ENCODE data around the gene CNTF.
A peak's percentile ranks its signal among the peaks of the same experiment; 100 is the strongest.
"Not testable (repeated sequence)": the region's sequence is repeated elsewhere in the genome, so short reads cannot be mapped to it uniquely, and the experiment has no call there.

Gene CNTF

GRCh38 chr11:58622344-58622743 lies at the start of gene CNTF:
CNTF (plus strand) TSS chr11:58622665; CDS start chr11:58622753, 88 bp downstream.
- DNase-seq, result no peak

- not testable (repeated sequence) for DNase-seq
Observed at GRCh38 chr11:58572906-58573305, 49.6 kb upstream of the CNTF start.

GRCh38 chr11:58573451-58574104 lies 48.9 kb upstream of the CNTF start:
- peak; percentile 83 for DNase-seq

- no peak for DNase-seq
Observed at GRCh38 chr11:58574881-58575280, 47.6 kb upstream of the CNTF start.

- peak; percentile 40 for DNase-seq
Observed at GRCh38 chr11:58575377-58576020, 47.0 kb upstream of the CNTF start, which contains the start of gene LPXN. LPXN (minus strand) TSS chr11:58575856; CDS start chr11:58575772, 84 bp downstream.

GRCh38 chr11:58576887-58577471 lies 45.5 kb upstream of the CNTF start:
- no peak for DNase-seq

GRCh38 chr11:58577555-58578135 lies 44.8 kb upstream of the CNTF start:
- DNase-seq, result peak; percentile 83

GRCh38 chr11:58578136-58578634 lies 44.3 kb upstream of the CNTF start:
- peak; percentile 92 for DNase-seq

GRCh38 chr11:58578635-58579191 lies 43.8 kb upstream of the CNTF start, which contains the start of gene ZFP91:
ZFP91 (plus strand) TSS chr11:58579063; CDS start chr11:58579282, 219 bp downstream.
- peak; percentile 97 for DNase-seq

GRCh38 chr11:58579192-58580129 lies 43.0 kb upstream of the CNTF start:
- DNase-seq, result peak; percentile 92

- DNase-seq, result no peak
Observed at GRCh38 chr11:58580311-58580710, 42.2 kb upstream of the CNTF start.

GRCh38 chr11:58582437-58582836 lies 40.0 kb upstream of the CNTF start:
- no peak for DNase-seq

- no peak for DNase-seq
Observed at GRCh38 chr11:58586998-58587397, 35.5 kb upstream of the CNTF start.

GRCh38 chr11:58591659-58592058 lies 30.8 kb upstream of the CNTF start:
- DNase-seq, result no peak

GRCh38 chr11:58592760-58593472 lies 29.5 kb upstream of the CNTF start:
- peak; percentile 70 for DNase-seq

- DNase-seq, result no peak
Observed at GRCh38 chr11:58594826-58595225, 27.6 kb upstream of the CNTF start.

GRCh38 chr11:58596621-58597020 lies 25.8 kb upstream of the CNTF start:
- no peak for DNase-seq

- no peak for DNase-seq
Observed at GRCh38 chr11:58597486-58598144, 24.9 kb upstream of the CNTF start.

- no peak for DNase-seq
Observed at GRCh38 chr11:58600510-58600909, 22.0 kb upstream of the CNTF start.

GRCh38 chr11:58606930-58607714 lies 15.3 kb upstream of the CNTF start:
- no peak for DNase-seq
